Neural cell (in vitro differentiated cells): Measurements from ENCODE around the gene FHIT. TPM values are rescaled to one million over a fixed set of nuclear protein-coding genes. Genes with fewer than 3 reads are reported as not detected.

Experiments
- H2AFZ ChIP-seq: fragments of 200-600, 300-800 bp; sonication (generic), shearing (Covaris generic); 2 replicates; pipeline ENCODE4 v1.6.0; 2014; ENCODE audit warnings: low read depth, mild to moderate bottlenecking, antibody characterized with exemption, low read length, moderate library complexity
- H3F3A ChIP-seq: fragments of 200-600 bp; shearing (Covaris generic); 2 replicates; pipeline ENCODE4 v1.6.1; 2016; ENCODE audit warnings: mild to moderate bottlenecking, moderate library complexity, mixed read lengths, antibody characterized with exemption, low read length; ENCODE audit not compliant: insufficient read depth, poor library complexity, severe bottlenecking
- H3K27ac ChIP-seq: fragments of 200-600, 300-800 bp; sonication (generic), shearing (Covaris generic); 2 replicates; pipeline ENCODE4 v1.5.1; 2014; ENCODE audit warnings: mild to moderate bottlenecking, low read length, moderate library complexity
- H3K27me3 ChIP-seq: fragments of 300-800, 200-600 bp; sonication (generic), shearing (Covaris generic); 2 replicates; pipeline ENCODE4 v1.6.0; 2014; ENCODE audit warnings: mild to moderate bottlenecking, low read depth, low read length, moderate library complexity; ENCODE audit not compliant: insufficient read depth
- H3K36me3 ChIP-seq: fragments of 300-800, 200-600 bp; sonication (generic), shearing (Covaris generic); 2 replicates; pipeline ENCODE4 v1.5.1; 2014; ENCODE audit warnings: mild to moderate bottlenecking, antibody characterized with exemption, low read length, moderate library complexity; ENCODE audit not compliant: insufficient read depth
- H3K4me2 ChIP-seq: fragments of 300-800, 200-600 bp; sonication (generic), shearing (Covaris generic); 2 replicates; pipeline ENCODE4 v1.6.0; 2014; ENCODE audit warnings: mild to moderate bottlenecking, low read length
- H3K4me3 ChIP-seq: fragments of 300-800, 200-600 bp; sonication (generic), shearing (Covaris generic); 2 replicates; pipeline ENCODE4 v1.5.1; 2014; ENCODE audit warnings: mild to moderate bottlenecking, low read length, moderate library complexity
- H3K79me2 ChIP-seq: fragments of 200-600 bp; shearing (Covaris generic); replicated peaks from 2 replicates; pipeline ENCODE4 v1.6.0; 2014; ENCODE audit warnings: mild to moderate bottlenecking, low read length, moderate library complexity; ENCODE audit not compliant: insufficient read depth
- H3K9ac ChIP-seq: fragments of 300-800, 200-600 bp; sonication (generic), shearing (Covaris generic); 2 replicates; pipeline ENCODE4 v1.6.1; 2016; ENCODE audit warnings: mild to moderate bottlenecking, low read length, mixed read lengths
- H3K9me2 ChIP-seq: fragments of 200-600 bp; shearing (Covaris generic); 2 replicates; pipeline ENCODE4 v1.6.1; 2016; ENCODE audit warnings: mild to moderate bottlenecking, low read length, mixed read lengths; ENCODE audit not compliant: insufficient read depth
- H3K9me3 ChIP-seq: fragments of 200-600, 300-800 bp; sonication (generic), shearing (Covaris generic); 2 replicates; pipeline ENCODE4 v1.6.1; 2016; ENCODE audit warnings: mild to moderate bottlenecking, mixed run types, low read length, moderate library complexity, mixed read lengths
- H4K20me1 ChIP-seq: fragments of 200-600 bp; shearing (Covaris generic); 2 replicates; pipeline ENCODE4 v1.6.1; 2016; ENCODE audit warnings: mild to moderate bottlenecking, mixed run types; ENCODE audit not compliant: insufficient read depth
- EP300 ChIP-seq: fragments of 450-650 bp; conservative IDR thresholded peaks from 2 replicates; pipeline ENCODE4 v1.6.1; 2014; ENCODE audit warnings: antibody characterized with exemption, mild to moderate bottlenecking, moderate library complexity; ENCODE audit not compliant: poor library complexity, severe bottlenecking
- POLR2AphosphoS5 ChIP-seq: IDR thresholded peaks from 2 replicates; pipeline ENCODE4 v1.6.1; 2012
- polyA plus RNA-seq: library from polyadenylated mRNA; depleted of rRNA; stranded (reverse); fragments of >200 nt; gene quantifications from 2 replicates; pipeline ENCODE4 v1.2.3, GENCODE V29; 2014
- TF ChIP-seq, protein P1 (sequence below): IDR thresholded peaks from 2 replicates; pipeline ENCODE4 v1.6.1; 2012; ENCODE audit warnings: borderline replicate concordance
- TF ChIP-seq, protein P2 (sequence below): fragments of 450-650 bp; IDR thresholded peaks from 2 replicates; pipeline ENCODE4 v1.5.1; 2014; ENCODE audit warnings: antibody characterized with exemption, mild to moderate bottlenecking, moderate library complexity; ENCODE audit not compliant: poor library complexity, severe bottlenecking

The FHIT gene
- polyA plus RNA-seq, 1 donor from 2014 or later = not detected

DNA sequence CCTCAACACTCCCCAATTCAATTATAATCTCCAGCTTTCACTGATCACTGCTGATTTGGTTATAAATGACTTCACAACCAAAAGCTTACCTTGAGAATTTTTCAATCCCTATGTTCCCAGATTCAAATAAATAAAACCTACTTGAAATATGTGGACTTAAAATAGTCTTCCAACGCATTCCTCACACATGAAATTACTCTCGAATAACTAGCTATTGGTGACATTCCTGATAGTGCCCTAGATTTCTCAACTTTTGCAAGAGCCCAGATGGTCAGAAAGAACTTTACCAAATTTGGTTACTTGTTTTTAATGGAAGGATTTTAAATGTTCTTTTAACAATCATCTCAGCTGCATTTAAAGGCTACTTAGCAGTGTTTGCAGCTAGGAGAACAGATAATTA is 605.5 kb downstream of the FHIT start:
- Histone ChIP-seq H2AFZ (no peak overlapping the region), H3K9ac (no peak overlapping the region), H3K4me2 (no peak overlapping the region), H3K27ac (no peak overlapping the region), H3K9me3 (no peaks in the 10 kb centered on the region), H3K4me3 (no peak overlapping the region), H3K9me2 (no peaks in the 10 kb centered on the region), H3F3A (no peaks in the 10 kb centered on the region), H3K79me2 (no peaks in the 10 kb centered on the region), H3K27me3 (no peaks in the 10 kb centered on the region), H4K20me1 (no peaks in the 10 kb centered on the region), H3K36me3 (no peaks in the 10 kb centered on the region)
- TF ChIP-seq, protein P1, sequence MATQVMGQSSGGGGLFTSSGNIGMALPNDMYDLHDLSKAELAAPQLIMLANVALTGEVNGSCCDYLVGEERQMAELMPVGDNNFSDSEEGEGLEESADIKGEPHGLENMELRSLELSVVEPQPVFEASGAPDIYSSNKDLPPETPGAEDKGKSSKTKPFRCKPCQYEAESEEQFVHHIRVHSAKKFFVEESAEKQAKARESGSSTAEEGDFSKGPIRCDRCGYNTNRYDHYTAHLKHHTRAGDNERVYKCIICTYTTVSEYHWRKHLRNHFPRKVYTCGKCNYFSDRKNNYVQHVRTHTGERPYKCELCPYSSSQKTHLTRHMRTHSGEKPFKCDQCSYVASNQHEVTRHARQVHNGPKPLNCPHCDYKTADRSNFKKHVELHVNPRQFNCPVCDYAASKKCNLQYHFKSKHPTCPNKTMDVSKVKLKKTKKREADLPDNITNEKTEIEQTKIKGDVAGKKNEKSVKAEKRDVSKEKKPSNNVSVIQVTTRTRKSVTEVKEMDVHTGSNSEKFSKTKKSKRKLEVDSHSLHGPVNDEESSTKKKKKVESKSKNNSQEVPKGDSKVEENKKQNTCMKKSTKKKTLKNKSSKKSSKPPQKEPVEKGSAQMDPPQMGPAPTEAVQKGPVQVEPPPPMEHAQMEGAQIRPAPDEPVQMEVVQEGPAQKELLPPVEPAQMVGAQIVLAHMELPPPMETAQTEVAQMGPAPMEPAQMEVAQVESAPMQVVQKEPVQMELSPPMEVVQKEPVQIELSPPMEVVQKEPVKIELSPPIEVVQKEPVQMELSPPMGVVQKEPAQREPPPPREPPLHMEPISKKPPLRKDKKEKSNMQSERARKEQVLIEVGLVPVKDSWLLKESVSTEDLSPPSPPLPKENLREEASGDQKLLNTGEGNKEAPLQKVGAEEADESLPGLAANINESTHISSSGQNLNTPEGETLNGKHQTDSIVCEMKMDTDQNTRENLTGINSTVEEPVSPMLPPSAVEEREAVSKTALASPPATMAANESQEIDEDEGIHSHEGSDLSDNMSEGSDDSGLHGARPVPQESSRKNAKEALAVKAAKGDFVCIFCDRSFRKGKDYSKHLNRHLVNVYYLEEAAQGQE = no peak
- TF ChIP-seq, protein P2, sequence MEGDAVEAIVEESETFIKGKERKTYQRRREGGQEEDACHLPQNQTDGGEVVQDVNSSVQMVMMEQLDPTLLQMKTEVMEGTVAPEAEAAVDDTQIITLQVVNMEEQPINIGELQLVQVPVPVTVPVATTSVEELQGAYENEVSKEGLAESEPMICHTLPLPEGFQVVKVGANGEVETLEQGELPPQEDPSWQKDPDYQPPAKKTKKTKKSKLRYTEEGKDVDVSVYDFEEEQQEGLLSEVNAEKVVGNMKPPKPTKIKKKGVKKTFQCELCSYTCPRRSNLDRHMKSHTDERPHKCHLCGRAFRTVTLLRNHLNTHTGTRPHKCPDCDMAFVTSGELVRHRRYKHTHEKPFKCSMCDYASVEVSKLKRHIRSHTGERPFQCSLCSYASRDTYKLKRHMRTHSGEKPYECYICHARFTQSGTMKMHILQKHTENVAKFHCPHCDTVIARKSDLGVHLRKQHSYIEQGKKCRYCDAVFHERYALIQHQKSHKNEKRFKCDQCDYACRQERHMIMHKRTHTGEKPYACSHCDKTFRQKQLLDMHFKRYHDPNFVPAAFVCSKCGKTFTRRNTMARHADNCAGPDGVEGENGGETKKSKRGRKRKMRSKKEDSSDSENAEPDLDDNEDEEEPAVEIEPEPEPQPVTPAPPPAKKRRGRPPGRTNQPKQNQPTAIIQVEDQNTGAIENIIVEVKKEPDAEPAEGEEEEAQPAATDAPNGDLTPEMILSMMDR = no peak

DNA sequence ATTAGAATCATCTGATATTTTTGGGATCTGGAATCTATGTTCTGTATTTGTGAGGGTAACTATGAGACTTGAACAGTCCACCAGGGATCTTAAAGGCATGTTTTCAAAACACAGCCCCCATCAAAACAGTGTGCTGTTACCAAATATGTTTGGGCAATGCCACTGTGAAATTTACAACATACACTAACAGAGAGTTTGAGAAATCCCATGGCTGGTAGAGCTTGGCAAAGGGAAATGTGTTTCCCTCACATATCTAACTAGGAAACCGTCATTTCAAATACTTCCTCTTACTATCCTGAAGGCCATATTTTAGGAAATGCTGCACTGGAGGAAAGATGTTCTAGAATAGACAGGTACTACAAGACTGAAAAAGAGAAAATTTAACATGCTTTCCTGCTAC is 607.4 kb downstream of the FHIT start:
- TF ChIP-seq, protein P1 = no peak
- TF ChIP-seq EP300 (no peak), POLR2AphosphoS5 (no peak)
- TF ChIP-seq, protein P2 = no peak

More for the DNA sequence above, 607.4 kb downstream of the FHIT start:
- Histone ChIP-seq H3K4me3 (no peak overlapping the region), H3F3A (no peaks in the 10 kb centered on the region), H3K27ac (no peak overlapping the region), H2AFZ (no peak overlapping the region), H3K9me2 (no peaks in the 10 kb centered on the region), H3K79me2 (no peaks in the 10 kb centered on the region), H4K20me1 (no peaks in the 10 kb centered on the region), H3K36me3 (no peaks in the 10 kb centered on the region), H3K9me3 (no peaks in the 10 kb centered on the region), H3K9ac (no peak overlapping the region), H3K27me3 (no peaks in the 10 kb centered on the region), H3K4me2 (no peak overlapping the region)
